ENCODE results near the gene UPK1B.

Gene UPK1B

GRCh38 chr3:119181765-119182164, 8.4 kb downstream of the UPK1B start:
- TF ChIP-seq CTCF (IDR thresholded peaks at IDR 0.05) (no peak), ZFX (IDR thresholded peaks at IDR 0.05; ENCODE audit: borderline replicate concordance) (no peak)
- no peak overlapping the region for H3K27ac ChIP-seq

GRCh38 chr3:119184111-119184510, 10.7 kb downstream of the UPK1B start:
- H3K27ac ChIP-seq: no peak overlapping the region

GRCh38 chr3:119184796-119185570, 11.6 kb downstream of the UPK1B start:
- no peak overlapping the region for H3K27ac ChIP-seq
- TF ChIP-seq ZFX (IDR thresholded peaks at IDR 0.05; ENCODE audit: borderline replicate concordance) (no peak), CTCF (IDR thresholded peaks at IDR 0.05) (no peak)

More at GRCh38 chr3:119184111-119184510, 10.7 kb downstream of the UPK1B start:
- TF ChIP-seq CTCF (IDR thresholded peaks at IDR 0.05) (no peak), ZFX (IDR thresholded peaks at IDR 0.05; ENCODE audit: borderline replicate concordance) (no peak)

GRCh38 chr3:119187266-119187665, 13.9 kb downstream of the UPK1B start:
- H3K27ac ChIP-seq: no peak overlapping the region
- TF ChIP-seq CTCF (IDR thresholded peaks at IDR 0.05): no peak
- TF ChIP-seq ZFX (IDR thresholded peaks at IDR 0.05; ENCODE audit: borderline replicate concordance): no peak

GRCh38 chr3:119191800-119192199, 18.4 kb downstream of the UPK1B start:
- H3K27ac ChIP-seq: no peak overlapping the region

GRCh38 chr3:119194237-119195150, 21.1 kb downstream of the UPK1B start:
- H3K27ac ChIP-seq: no peak overlapping the region
- TF ChIP-seq CTCF (IDR thresholded peaks at IDR 0.05): no peak
- TF ChIP-seq ZFX (IDR thresholded peaks at IDR 0.05; ENCODE audit: borderline replicate concordance): no peak

More at GRCh38 chr3:119191800-119192199, 18.4 kb downstream of the UPK1B start:
- TF ChIP-seq CTCF (IDR thresholded peaks at IDR 0.05): no peak
- no peak for TF ChIP-seq ZFX (IDR thresholded peaks at IDR 0.05; ENCODE audit: borderline replicate concordance)

GRCh38 chr3:119195151-119195476, 21.7 kb downstream of the UPK1B start:
- TF ChIP-seq CTCF (IDR thresholded peaks at IDR 0.05) (no peak), ZFX (IDR thresholded peaks at IDR 0.05; ENCODE audit: borderline replicate concordance) (no peak)
- H3K27ac ChIP-seq: no peak overlapping the region
